Nephron (organoid): ENCODE measurements around the gene ACBD6.

Experiments used
- H3K27ac Mint-ChIP-seq, 3 experiments: 2 replicates each; pipeline ENCODE4 v1.8.0; 2020; ENCODE audit warnings: mixed read lengths in 3 of 3, mild to moderate bottlenecking in 2 of 3, moderate library complexity in 1 of 3
- H3K27me3 Mint-ChIP-seq: 2 replicates; pipeline ENCODE4 v1.8.0; 2021; ENCODE audit warnings: low read depth, mild to moderate bottlenecking, moderate library complexity, mixed read lengths
- H3K36me3 Mint-ChIP-seq: 2 replicates; pipeline ENCODE4 v1.8.0; 2020; ENCODE audit warnings: low read depth, mixed read lengths
- H3K4me1 Mint-ChIP-seq: 2 replicates; pipeline ENCODE4 v1.8.0; 2020; ENCODE audit warnings: mixed read lengths
- H3K4me3 Mint-ChIP-seq, 3 experiments: 2 replicates each; pipeline ENCODE4 v1.8.0; 2020; ENCODE audit warnings: mild to moderate bottlenecking in 3 of 3, mixed read lengths in 3 of 3, moderate library complexity in 2 of 3
- H3K9me3 Mint-ChIP-seq: 2 replicates; pipeline ENCODE4 v1.8.0; 2020; ENCODE audit warnings: mixed read lengths
- TF ChIP-seq, protein P1 (sequence below), 3 experiments: fragments of 200-600 bp; sonication (generic); IDR thresholded peaks; one replicate each; pipeline ENCODE4 v1.5.0; 2021; ENCODE audit warnings: antibody characterized with exemption in 3 of 3; ENCODE audit not compliant: unreplicated experiment in 3 of 3

Gene ACBD6

GRCh38 chr1:180536821-180537372, 34.5 kb upstream of the ACBD6 start:
- Mint-ChIP-seq H3K27me3 (no peaks in the 10 kb centered on the region), H3K4me3 (no peak overlapping the region), H3K27ac (no peak overlapping the region), H3K9me3 (no peaks in the 10 kb centered on the region), H3K4me1 (peaks cover 14% of the 10 kb centered on the region), H3K36me3 (no peaks in the 10 kb centered on the region)
- TF ChIP-seq, protein P1, sequence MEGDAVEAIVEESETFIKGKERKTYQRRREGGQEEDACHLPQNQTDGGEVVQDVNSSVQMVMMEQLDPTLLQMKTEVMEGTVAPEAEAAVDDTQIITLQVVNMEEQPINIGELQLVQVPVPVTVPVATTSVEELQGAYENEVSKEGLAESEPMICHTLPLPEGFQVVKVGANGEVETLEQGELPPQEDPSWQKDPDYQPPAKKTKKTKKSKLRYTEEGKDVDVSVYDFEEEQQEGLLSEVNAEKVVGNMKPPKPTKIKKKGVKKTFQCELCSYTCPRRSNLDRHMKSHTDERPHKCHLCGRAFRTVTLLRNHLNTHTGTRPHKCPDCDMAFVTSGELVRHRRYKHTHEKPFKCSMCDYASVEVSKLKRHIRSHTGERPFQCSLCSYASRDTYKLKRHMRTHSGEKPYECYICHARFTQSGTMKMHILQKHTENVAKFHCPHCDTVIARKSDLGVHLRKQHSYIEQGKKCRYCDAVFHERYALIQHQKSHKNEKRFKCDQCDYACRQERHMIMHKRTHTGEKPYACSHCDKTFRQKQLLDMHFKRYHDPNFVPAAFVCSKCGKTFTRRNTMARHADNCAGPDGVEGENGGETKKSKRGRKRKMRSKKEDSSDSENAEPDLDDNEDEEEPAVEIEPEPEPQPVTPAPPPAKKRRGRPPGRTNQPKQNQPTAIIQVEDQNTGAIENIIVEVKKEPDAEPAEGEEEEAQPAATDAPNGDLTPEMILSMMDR (IDR thresholded peaks at IDR 0.05; ENCODE audit: unreplicated experiment in 3 of 3): no peak

DNA sequence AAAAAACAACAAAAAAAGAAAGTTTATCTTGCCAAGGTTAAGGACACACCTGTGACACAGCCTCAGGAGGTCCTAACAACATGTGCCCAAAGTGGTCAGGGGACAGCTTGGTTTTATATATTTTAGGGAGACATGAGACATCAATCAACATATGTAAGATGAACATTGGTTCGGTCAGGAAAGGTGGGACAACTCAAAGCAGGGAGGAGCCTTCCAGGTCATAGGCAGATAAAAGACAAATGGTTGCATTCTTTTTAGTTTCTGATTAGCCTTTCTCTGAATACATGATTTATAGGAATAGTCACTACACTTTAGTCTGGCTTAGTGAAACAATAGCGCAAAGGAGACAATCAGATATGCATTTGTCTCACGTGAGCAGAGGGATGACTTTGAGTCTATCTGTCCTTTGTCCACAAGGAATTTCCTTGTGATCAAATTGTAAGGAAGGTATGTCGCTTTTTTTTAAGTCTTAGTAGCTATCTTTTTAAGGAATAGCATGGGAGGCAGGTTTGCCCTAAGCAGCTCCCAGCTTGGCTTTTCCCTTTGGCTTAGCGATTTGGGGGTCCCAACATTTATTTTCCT, 33.1 kb upstream of the ACBD6 start:
- H3K4me3 Mint-ChIP-seq: no peak overlapping the region
- TF ChIP-seq, protein P1 (IDR thresholded peaks at IDR 0.05; ENCODE audit: unreplicated experiment in 3 of 3): no peak
- H3K36me3 Mint-ChIP-seq: no peaks in the 10 kb centered on the region
- H3K4me1 Mint-ChIP-seq: peaks cover under 1% of the 10 kb centered on the region
- no peak overlapping the region for H3K27ac Mint-ChIP-seq
- H3K9me3 Mint-ChIP-seq: no peaks in the 10 kb centered on the region
- H3K27me3 Mint-ChIP-seq: no peaks in the 10 kb centered on the region

GRCh38 chr1:180534214-180534613, 31.8 kb upstream of the ACBD6 start:
- TF ChIP-seq, protein P1 (IDR thresholded peaks at IDR 0.05; ENCODE audit: unreplicated experiment in 3 of 3): no peak
- Mint-ChIP-seq H3K36me3 (no peaks in the 10 kb centered on the region), H3K4me3 (no peak overlapping the region), H3K9me3 (no peaks in the 10 kb centered on the region), H3K4me1 (no peaks in the 10 kb centered on the region), H3K27ac (no peak overlapping the region), H3K27me3 (no peaks in the 10 kb centered on the region)

DNA sequence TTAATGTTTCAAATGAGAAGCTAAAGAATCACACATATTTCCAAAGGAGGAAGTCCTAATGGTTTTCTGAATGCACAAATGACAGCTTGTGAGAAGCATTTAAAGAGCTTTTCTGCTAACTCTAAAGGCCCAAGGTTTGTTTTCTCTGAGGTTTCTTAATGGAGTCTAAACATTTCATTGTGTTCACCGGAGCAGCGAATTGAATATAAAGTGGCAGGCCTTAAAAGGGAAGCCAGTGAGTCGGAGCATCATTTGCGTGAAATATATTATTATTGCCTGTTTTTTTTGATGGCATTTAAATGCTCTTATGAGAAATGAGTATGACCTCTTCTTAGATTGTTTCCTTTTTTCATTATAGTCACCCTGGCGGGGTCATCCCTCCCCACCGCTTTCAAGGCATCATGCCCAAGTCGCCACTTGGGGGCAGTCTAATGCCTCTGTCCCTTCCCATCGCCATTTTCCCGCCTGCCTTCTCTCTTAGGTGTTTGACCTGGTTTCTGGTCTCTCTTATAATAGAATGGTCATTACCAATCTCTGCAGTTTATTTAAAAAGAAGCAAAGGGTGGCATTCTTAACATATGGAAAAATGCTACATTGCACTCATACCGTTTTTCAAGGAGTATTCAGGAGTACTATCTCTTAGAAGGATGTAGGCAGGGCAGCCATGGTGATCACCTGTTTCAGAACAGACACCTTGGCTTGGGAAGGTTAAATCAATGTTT, 31.1 kb upstream of the ACBD6 start:
- TF ChIP-seq, protein P1 (IDR thresholded peaks at IDR 0.05; ENCODE audit: unreplicated experiment in 3 of 3): peak; percentile 84 to 89 (median 85)
- no peaks in the 10 kb centered on the region for H3K36me3 Mint-ChIP-seq
- H3K27me3 Mint-ChIP-seq: no peaks in the 10 kb centered on the region
- H3K4me3 Mint-ChIP-seq: no peak overlapping the region
- no peaks in the 10 kb centered on the region for H3K4me1 Mint-ChIP-seq
- H3K9me3 Mint-ChIP-seq: no peaks in the 10 kb centered on the region
- peak overlapping the region in 1 of 3 experiments; percentile 44 for H3K27ac Mint-ChIP-seq

GRCh38 chr1:180532854-180533253, 30.5 kb upstream of the ACBD6 start:
- Mint-ChIP-seq H3K27me3 (no peaks in the 10 kb centered on the region), H3K9me3 (no peaks in the 10 kb centered on the region), H3K4me3 (no peak overlapping the region), H3K4me1 (no peaks in the 10 kb centered on the region), H3K36me3 (no peaks in the 10 kb centered on the region), H3K27ac (no peak overlapping the region)
- TF ChIP-seq, protein P1 (IDR thresholded peaks at IDR 0.05; ENCODE audit: unreplicated experiment in 3 of 3): no peak
